ENCODE data around the gene LAMA1. TPM values are rescaled to one million over a fixed set of nuclear protein-coding genes. Genes with fewer than 3 reads are reported as not detected.

Gene LAMA1
- total RNA-seq, 1 experiment from 2014 or later: not detected

DNA sequence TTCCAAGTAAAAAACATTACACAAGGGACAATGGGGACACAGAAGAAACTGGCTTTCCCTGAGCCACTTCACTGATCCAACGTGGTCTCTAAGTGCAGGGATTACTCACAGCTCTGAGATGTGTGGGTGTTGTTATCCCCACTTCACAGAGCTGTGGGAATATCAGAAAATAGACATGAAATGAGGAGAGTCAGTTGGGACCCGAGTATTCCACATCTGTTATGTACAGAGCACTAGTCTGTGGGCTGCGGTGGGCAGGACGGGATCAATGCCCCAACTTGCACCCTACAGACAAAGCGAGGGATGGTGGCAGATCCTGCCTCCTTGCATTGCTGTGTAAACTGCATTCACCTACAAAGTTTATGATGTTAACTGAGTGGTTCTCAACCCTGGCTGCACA is 11.7 kb downstream of the LAMA1 start:
- no peak overlapping the region for H3K9ac ChIP-seq (ENCODE audit: low read length)
- no peaks in the 10 kb centered on the region for H3K79me2 ChIP-seq (ENCODE audit: low read length)
- H3K4me2 ChIP-seq (ENCODE audit: low read length): no peak overlapping the region
- ChIA-PET CTCF (interaction anchor here (0.5 kb wide), 1 partner anchor 12 kb away, joined by 10 read pairs; no protein-coding TSS in a partner anchor), POLR2A (ENCODE audit: unreplicated experiment) (no interaction called here)
- H3K27ac ChIP-seq (ENCODE audit: low read length): no peak overlapping the region
- no peak for TF ChIP-seq EZH2phosphoT487 (IDR thresholded peaks at IDR 0.05; ENCODE audit: borderline replicate concordance, low read length)
- no peak for TF ChIP-seq CTCF (conservative IDR thresholded peaks at IDR 0.05; ENCODE audit: low read depth, low read length)
- no peak for TF ChIP-seq EZH2 (IDR thresholded peaks at IDR 0.05; ENCODE audit: low read length, unreplicated experiment)
- ATAC-seq (no peak), DNase-seq (no peak)
- H3K36me3 ChIP-seq (ENCODE audit: low read depth, low read length): no peaks in the 10 kb centered on the region
- H4K20me1 ChIP-seq (ENCODE audit: low read length): no peaks in the 10 kb centered on the region
- peaks cover 48% of the 10 kb centered on the region for H3K27me3 ChIP-seq (ENCODE audit: low read length)
- H2AFZ ChIP-seq (ENCODE audit: low read length): no peak overlapping the region
- BruUV-seq (replicated peaks): no TSS peak
- H3F3A ChIP-seq (ENCODE audit: low read length, unreplicated experiment): no peaks in the 10 kb centered on the region
- H3K9me3 ChIP-seq (ENCODE audit: low read length): no peaks in the 10 kb centered on the region
- peaks cover 4% of the 10 kb centered on the region; the same call in 1 of the 2 replicates for H3K9me2 ChIP-seq (replicated peaks; ENCODE audit: low read length)
- no peak overlapping the region for H3K4me3 ChIP-seq (ENCODE audit: low read length)
- no peaks in the 10 kb centered on the region for H3K4me1 ChIP-seq (ENCODE audit: insufficient read depth, low read length)
- intact Hi-C loops (cut with micrococcal nuclease): no loop called here

- TF ChIP-seq EZH2 (IDR thresholded peaks at IDR 0.05; ENCODE audit: low read length, unreplicated experiment) (no peak), CTCF (conservative IDR thresholded peaks at IDR 0.05; ENCODE audit: low read depth, low read length) (no peak), EZH2phosphoT487 (IDR thresholded peaks at IDR 0.05; ENCODE audit: borderline replicate concordance, low read length) (no peak)
- Histone ChIP-seq H3K4me2 (ENCODE audit: low read length) (no peak overlapping the region), H4K20me1 (ENCODE audit: low read length) (no peaks in the 10 kb centered on the region), H3K9ac (ENCODE audit: low read length) (no peak overlapping the region), H3K27ac (ENCODE audit: low read length) (no peak overlapping the region), H3K4me3 (ENCODE audit: low read length) (no peak overlapping the region), H3K9me3 (ENCODE audit: low read length) (no peaks in the 10 kb centered on the region), H3K27me3 (ENCODE audit: low read length) (peaks cover 43% of the 10 kb centered on the region), H3K4me1 (ENCODE audit: insufficient read depth, low read length) (no peaks in the 10 kb centered on the region), H3K79me2 (ENCODE audit: low read length) (no peaks in the 10 kb centered on the region), H3F3A (ENCODE audit: low read length, unreplicated experiment) (no peaks in the 10 kb centered on the region), H3K9me2 (replicated peaks; ENCODE audit: low read length) (peaks cover 4% of the 10 kb centered on the region; the same call in 1 of the 2 replicates), H2AFZ (ENCODE audit: low read length) (no peak overlapping the region), H3K36me3 (ENCODE audit: low read depth, low read length) (no peaks in the 10 kb centered on the region)
- ATAC-seq (no peak), DNase-seq (no peak)
- ChIA-PET POLR2A (ENCODE audit: unreplicated experiment) (interaction anchor here (0.6 kb wide), 1 partner anchor 1195 kb away, joined by 10 read pairs; no protein-coding TSS in a partner anchor), CTCF (no interaction called here)
- intact Hi-C loops (cut with micrococcal nuclease): no loop called here
- no TSS peak for BruUV-seq (replicated peaks)
These were observed 12.3 kb downstream of the LAMA1 start for GRCh38 chr18:7105268-7105667.

DNA sequence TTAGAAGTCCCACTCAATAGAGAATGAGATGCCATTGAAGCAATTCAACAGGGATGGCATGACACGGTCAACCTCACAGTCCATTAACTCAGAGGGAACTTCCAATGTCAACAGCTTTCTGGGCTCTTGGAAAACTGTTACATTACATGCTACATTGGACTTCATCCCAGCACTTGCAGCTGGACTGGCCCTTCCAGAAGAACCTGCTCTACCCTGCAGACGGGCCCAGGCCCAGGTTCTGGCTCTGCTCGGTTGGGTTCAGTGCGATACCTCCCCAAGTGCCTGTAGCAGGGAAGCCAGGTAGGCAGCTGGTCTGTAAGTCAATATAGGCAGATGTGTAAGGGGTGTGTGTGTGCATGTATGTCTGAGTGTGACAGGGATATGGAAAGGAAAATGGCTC is 12.9 kb downstream of the LAMA1 start:
- Histone ChIP-seq H3K9me3 (ENCODE audit: low read length) (no peaks in the 10 kb centered on the region), H3K79me2 (ENCODE audit: low read length) (no peaks in the 10 kb centered on the region), H3K9me2 (replicated peaks; ENCODE audit: low read length) (peaks cover 4% of the 10 kb centered on the region; the same call in 1 of the 2 replicates), H3F3A (ENCODE audit: low read length, unreplicated experiment) (no peaks in the 10 kb centered on the region), H3K9ac (ENCODE audit: low read length) (no peak overlapping the region), H3K36me3 (ENCODE audit: low read depth, low read length) (no peaks in the 10 kb centered on the region), H3K27ac (ENCODE audit: low read length) (no peak overlapping the region), H2AFZ (ENCODE audit: low read length) (no peak overlapping the region), H3K4me3 (ENCODE audit: low read length) (no peak overlapping the region), H3K4me2 (ENCODE audit: low read length) (no peak overlapping the region), H3K4me1 (ENCODE audit: insufficient read depth, low read length) (no peaks in the 10 kb centered on the region), H4K20me1 (ENCODE audit: low read length) (no peaks in the 10 kb centered on the region), H3K27me3 (ENCODE audit: low read length) (peaks cover 37% of the 10 kb centered on the region)
- ChIA-PET CTCF (no interaction called here), POLR2A (ENCODE audit: unreplicated experiment) (interaction anchor here (0.6 kb wide), 1 partner anchor 1196 kb away, joined by 10 read pairs; no protein-coding TSS in a partner anchor)
- BruUV-seq (replicated peaks): no TSS peak
- ATAC-seq: no peak
- intact Hi-C loops (cut with micrococcal nuclease): no loop called here
- DNase-seq: no peak
- TF ChIP-seq EZH2phosphoT487 (IDR thresholded peaks at IDR 0.05; ENCODE audit: borderline replicate concordance, low read length): no peak
- TF ChIP-seq EZH2 (IDR thresholded peaks at IDR 0.05; ENCODE audit: low read length, unreplicated experiment): no peak
- no peak for TF ChIP-seq CTCF (conservative IDR thresholded peaks at IDR 0.05; ENCODE audit: low read depth, low read length)
